ENCODE measurements around the gene GSTA3. TPM values are rescaled to one million over a fixed set of nuclear protein-coding genes. Genes with fewer than 3 reads are reported as not detected.
"Not testable (repeated sequence)": the region's sequence is repeated elsewhere in the genome, so short reads cannot be mapped to it uniquely, and the experiment has no call there.

GSTA3 gene
- total RNA-seq, 2 donors from 2014 or later, result not detected

DNA sequence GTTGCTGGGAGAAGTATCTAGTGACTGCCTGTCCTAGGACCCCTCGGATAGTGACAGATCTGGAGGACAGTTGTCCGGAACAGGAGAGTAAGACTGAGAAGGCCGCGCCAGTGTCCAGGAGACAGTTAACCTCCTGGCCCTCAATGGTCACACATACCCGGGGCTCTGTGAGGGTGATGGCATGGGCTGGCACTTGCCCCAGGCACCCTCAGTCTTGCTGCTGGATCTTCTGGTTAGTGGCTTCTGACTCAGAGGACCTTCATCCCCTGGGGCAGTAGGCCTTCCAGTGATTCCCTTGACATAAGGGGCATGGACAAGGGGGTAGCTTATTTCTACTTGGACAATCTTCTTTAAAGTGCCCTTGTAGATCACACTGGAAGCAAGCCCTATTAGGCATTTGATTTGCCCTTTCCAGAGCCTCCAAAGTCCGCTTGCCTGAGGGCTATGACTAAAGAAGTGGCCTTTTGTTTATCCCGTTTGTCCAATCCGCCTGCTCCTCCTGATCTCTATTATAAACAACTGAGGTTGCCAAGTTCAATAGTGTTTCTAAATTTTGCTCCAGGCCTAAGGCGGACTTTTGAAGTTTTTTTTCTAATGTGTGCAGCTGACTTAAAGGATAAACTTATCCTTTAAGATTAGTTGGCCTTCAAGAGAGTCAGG lies 8.7 kb upstream of the GSTA3 start:
- ATAC-seq; intact Hi-C loops (cut with DNase I); DNase-seq: not testable (repeated sequence)

DNA sequence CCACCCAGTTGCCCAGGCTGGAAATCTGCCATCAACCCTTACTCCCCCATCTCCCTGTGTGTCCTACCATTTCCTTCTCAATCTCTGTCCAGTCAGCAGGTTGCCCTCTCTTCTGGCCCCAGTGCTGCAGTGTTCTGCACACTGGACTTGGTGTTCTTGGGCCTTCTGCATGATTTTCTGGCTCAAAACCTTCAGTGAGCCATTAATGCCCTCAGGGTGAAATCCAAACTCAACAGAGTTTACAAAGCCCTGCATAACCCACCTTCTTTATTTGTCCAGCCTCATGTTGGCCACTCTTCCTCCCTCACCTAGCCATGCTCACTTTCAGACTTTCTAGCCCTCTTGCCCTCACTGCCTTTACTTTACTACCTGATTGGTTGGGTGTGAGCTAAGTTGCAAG lies 5.0 kb upstream of the GSTA3 start:
- no peak for DNase-seq
- intact Hi-C loops (cut with DNase I), result no loop called here
- ATAC-seq, result no peak

DNA sequence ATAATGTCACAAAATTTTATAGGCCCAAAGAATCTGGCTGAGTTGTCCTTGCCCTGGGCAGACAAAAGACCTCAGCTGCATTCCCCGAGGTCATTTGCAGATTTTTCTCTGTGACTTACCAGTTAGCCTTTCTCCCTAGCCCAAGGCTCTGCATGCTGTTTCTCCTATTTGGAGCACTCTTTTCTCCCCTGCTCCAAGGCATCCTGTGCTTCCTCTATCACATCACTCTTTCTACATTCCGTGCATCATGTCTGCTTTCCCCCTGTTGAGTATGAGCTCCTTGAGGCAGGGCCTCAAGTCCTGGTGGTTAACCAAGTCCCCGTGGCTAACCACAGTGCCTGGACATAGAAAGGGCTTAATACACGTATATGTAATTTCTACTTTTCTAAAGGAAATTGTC lies 593 bp upstream of the GSTA3 start:
- ATAC-seq (no peak), DNase-seq (no peak)
- intact Hi-C loops (cut with DNase I), result no loop called here

DNA sequence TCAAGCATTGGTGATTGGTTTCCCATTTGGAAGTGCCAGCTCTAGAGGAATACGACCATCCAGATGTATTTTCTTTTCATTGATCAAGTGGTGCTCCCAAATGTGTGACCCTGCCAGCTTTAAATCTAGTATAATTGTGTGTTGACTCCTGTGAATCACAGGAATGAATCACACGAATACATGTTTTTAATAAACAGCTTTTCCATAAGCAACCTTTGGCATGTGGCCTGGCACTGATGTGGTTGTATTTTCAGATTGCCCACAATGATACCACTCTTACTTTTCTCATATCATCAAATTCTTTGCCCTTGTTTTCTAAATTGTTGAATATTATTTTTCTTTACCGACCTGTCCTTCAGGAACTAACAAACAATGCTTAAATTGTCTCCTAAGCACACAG lies 367 bp downstream of the GSTA3 start:
- ATAC-seq, result no peak
- no peak for DNase-seq
- intact Hi-C loops (cut with DNase I), result no loop called here

DNA sequence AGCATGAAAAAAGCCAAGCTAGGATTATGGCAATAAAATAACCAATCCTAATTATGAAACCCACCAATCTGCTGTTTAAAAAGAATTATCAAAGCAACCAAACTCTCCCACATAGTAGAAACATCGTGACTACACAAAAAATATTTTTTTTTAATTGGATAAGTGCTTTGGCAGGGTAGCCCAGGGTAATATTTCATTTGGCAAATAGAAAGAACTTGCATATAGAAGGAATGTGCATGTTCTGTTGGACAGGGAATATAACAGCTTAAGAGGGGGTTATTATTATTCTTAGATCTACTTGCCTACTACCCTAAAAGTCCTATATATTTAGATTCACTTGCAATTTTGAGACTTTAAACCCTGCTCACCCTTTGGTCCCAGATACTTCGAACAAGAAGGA lies 972 bp downstream of the GSTA3 start:
- intact Hi-C loops (cut with DNase I), result no loop called here
- no peak for ATAC-seq
- DNase-seq, result no peak

DNA sequence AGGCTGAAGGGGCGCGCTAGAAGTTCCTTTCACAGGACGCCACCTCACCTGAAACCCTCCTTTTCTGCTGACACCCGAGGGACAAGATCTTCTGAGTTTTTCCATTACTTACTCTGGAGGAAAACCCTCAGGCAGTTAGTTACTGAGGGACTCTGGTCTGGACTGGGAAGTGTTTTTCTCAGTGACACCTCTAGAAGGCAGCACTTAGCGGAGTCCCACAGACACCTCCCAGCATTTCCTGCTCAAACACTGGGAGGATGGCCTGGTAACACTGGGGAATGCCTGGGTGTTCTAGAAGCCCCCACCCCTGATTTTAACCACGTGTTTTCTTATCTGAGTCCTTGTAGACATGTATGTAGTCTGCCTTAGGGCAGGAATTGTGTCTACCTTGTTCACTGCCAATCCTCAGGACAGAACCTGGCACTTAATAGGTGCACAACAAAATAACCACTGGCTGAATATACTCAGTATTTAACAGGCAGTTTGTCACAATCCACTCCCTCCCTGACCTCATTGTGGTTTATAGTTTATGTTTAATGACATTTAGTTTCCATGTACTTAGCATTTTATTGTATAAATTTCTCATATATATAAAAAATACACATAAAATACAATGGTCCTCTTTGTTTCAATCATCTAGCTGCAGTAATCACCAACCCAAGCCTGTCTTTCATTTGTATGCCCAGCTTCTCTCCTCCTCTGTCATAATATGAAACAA lies 4.8 kb downstream of the GSTA3 start:
- DNase-seq, result no peak
- no peak for ATAC-seq
- intact Hi-C loops (cut with DNase I), result no loop called here

DNA sequence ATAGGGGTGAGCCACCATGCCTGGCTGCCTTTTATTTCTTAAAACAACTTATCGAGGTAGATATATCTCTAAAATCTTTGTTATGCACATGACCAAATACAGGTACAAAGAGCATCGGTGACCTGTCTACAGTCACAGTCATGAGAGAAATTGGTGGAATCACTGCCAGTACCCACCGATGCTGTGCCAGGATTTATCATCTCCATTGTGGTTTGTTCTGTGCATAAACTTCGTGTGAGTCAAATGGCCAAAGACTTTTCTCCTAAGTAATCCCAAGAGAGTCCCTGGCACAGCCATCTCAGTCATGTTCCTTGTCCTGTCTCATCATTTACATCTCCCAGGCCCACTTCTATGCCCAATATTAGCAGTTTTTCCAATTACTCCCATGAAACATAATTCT lies 9.0 kb downstream of the GSTA3 start:
- DNase-seq, result no peak
- no peak for ATAC-seq
- intact Hi-C loops (cut with DNase I), result no loop called here

DNA sequence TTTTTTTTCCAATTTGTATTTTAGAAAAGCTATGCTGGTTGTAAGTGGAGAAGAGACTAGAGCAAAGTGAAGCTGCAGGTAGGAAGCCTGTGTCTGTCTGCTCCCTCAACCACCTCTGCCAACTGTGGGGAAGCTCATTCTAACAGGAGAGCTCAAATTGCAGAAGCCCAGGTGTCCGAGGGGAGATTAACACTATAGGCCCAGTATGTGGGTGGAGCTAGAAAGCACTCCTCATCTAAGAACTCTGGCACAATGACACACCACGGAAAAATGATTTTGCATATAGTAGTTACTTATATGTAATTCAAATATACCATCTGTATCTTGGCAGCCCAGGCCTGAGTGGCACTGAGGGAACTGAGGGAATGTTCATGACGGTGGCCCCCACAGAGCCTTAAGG lies 13.7 kb downstream of the GSTA3 start:
- DNase-seq; intact Hi-C loops (cut with DNase I); ATAC-seq: not testable (repeated sequence)

DNA sequence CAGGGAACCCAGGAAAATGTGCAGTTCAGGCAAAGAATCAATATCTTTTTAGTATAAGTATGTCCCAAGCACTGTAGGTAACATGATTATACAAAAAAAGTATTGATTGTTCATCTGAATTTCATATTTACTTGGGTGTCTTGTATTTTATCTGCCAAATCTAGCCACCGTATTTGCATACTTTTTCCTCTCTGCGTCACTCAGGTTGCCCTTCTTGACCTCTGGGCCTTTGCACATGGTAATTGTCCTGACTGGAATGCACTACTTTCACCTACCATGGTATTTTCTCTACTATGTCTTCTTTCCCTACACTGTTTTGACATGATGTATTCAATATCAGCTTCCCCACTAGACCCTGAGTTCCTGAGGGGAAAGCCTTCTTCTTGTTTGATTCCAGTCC lies 15.2 kb downstream of the GSTA3 start:
- DNase-seq (no peak), ATAC-seq (no peak)
- intact Hi-C loops (cut with DNase I), result no loop called here

DNA sequence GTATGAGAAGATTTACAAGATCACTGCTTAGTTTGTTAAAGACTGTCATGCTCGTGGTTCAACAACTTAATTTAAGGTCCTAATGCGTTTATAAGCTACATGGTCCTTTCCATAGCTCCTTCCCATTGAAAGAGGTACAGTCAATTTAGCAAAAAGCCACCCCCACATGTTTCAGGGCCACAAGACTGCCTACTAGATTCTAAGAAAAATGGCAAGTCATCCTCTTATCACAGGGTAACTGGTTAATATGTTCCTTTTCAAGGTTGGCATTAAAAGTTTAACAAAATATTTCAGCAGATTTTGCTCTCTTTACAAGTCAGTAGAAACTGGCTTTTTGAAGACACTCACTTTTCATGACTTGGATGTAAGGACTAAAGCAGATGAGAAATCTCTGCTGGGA lies 15.7 kb downstream of the GSTA3 start:
- no peak for DNase-seq
- intact Hi-C loops (cut with DNase I), result no loop called here
- ATAC-seq, result no peak

DNA sequence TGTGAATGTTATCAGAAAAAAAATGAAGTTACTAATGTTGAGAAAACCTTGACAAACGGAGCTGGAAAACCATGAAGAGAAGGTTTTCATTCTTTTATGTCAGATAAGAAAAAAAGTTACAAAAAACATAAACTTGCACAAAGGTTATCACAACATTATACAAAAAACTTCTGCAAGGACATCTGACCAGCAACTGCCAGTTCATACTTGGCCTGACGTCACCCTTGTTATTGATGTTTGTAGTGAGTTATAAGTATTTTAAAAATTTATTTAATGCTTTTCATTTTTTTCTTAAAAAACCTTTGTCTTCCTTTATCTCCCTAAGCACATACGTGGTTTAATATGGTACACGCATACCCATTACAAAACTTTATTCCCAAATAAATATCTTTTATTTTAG lies 16.3 kb downstream of the GSTA3 start:
- DNase-seq (no peak), ATAC-seq (no peak)
- intact Hi-C loops (cut with DNase I), result no loop called here

DNA sequence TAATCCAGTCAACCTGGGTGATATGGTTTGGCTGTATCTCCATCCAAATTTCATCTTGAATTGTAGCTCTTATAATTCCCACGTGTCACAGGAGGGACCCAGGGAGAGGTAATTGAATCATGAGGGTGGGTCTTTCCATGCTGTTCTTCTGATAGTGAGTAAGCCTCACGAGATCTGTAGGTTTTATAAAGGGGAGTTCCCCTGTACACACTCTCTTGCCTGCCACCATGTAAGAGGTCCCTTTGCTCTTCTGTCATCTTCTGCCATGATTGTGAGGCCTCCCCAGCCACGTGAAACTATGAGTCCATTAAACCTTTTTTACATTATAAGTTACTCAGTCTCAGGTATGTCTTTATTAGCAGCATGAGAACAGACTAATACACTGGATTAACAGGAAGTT lies 19.5 kb downstream of the GSTA3 start:
- DNase-seq, result no peak
- no peak for ATAC-seq
- intact Hi-C loops (cut with DNase I), result no loop called here

DNA sequence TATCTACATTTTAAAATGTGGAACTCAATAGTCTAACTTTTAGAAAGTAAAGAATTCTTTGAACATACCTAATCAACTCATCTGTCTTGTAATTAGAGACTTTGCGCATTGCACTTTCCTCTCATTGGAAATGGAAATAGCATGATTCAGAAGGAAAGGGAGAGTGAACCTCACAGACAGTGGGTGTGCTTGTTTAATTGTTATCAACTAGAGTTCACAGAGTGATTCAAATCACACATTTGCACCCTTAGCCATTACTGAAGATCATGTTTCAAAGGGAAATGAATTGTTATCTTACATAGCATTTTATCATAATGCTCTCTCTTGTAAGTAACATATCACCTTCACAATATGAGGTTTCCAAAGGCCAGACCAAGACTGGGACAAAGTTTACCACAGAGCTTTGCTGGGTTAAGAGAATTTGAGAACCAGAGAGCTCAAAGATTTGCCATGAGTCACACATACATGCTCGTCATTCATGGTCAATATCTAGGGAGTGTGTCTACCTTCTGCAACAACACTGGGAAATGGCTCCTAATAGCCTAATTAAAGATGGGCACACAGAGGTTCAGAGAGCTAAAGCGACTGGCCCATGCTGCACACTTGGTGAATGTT lies 21.5 kb downstream of the GSTA3 start:
- DNase-seq (no peak), ATAC-seq (no peak)
- intact Hi-C loops (cut with DNase I), result no loop called here

DNA sequence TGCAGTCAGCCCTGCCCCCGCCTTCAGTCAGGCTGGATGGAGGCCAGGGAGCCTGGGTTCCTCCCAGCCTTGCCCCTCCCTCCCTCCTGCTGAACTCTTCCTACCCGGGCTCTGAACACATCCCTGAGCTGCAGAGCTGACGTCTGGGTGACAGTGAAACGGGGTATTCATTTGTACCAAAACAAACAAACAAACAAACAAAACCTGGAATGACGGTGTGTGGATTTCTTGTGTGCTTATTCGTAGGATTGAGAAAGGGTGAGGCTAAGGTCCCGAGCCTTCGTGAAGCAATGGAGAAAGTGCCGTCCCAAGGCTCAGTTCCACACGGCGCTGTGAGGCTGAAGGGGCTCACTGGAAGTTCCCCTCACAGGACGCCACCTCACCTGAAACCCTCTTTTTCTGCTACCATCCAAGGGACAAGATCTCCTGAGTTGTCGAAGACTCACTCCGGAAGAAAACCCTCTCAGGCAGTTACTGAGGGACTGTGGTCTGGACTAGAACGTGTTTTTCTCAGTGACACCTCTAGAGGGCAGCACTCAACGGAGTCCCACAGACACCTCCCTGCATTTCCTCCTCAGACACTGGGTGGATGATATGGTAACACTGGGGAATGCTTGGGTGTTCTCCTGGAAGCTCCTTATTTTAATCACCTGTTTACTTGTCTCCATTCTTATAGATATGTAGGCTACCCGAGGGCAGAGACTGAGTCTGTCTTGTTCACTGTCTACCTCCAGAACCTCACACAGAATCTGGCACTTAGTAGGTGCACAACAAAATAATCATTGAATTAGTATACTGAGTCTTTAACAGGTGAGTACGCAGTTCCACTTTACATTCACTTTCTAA lies 27.3 kb downstream of the GSTA3 start:
- peak; percentile 56 for DNase-seq
- peak; percentile 96 to 99 for ATAC-seq
- intact Hi-C loops (cut with DNase I), result no loop called here

DNA sequence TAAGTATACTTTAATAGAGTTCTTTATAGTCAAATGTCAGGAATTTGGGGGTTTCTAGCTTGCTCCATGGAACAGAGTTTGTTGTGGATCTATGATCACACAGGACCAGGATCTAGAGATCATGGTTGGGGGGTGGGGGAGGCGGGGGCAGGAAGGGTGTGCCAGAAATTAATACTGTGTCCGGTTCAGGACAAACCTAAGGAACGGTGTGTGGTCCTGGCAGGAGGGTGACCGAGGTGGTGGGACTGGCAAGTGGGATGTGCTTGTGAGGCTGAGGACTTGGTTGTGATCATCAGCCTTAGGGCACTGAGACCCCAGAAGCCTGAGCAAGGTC lies 27.9 kb downstream of the GSTA3 start:
- ATAC-seq (peak in 1 of 2 donors; percentile 10), DNase-seq (no peak)
- intact Hi-C loops (cut with DNase I), result no loop called here

DNA sequence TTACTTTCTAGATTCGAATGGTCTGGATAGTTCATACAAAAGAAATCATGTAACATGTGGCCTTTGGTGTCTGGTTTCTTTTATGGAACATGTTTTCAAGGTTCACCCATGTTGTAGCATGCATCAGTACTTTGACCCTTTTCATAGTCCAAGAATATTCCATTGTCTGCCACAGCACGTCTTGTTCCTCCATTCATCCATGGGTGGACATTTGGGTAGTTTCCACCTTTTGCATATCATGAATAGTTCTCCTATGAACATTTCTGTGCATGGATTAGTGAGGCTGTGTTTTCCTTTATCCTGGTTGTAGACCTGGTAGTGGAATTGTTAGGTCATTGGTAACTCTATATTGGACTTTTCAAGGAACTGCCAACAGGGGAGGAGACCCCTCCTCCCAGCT lies 31.7 kb downstream of the GSTA3 start:
- no peak for DNase-seq
- ATAC-seq, result no peak
- intact Hi-C loops (cut with DNase I), result no loop called here

DNA sequence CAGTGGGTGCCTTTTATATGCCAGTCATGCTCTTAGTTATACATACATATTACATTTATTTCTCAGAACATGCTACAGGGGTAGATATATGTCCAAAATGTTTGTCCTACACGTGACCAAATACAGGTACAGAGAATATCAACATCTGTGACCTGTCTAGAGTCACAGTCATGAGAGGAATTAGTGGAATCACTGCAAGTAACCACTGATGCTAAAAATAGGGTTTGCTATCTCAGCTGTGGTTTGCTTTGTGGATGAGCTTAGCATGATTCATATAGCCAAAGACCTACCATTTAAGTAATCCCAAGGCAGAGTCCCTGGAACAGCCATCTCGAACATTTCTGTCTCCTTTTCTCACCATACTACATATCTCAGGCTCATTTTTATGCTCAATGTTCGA lies 32.3 kb downstream of the GSTA3 start:
- DNase-seq, result no peak
- ATAC-seq, result peak in 1 of 2 donors; percentile 37
- intact Hi-C loops (cut with DNase I), result no loop called here

DNA sequence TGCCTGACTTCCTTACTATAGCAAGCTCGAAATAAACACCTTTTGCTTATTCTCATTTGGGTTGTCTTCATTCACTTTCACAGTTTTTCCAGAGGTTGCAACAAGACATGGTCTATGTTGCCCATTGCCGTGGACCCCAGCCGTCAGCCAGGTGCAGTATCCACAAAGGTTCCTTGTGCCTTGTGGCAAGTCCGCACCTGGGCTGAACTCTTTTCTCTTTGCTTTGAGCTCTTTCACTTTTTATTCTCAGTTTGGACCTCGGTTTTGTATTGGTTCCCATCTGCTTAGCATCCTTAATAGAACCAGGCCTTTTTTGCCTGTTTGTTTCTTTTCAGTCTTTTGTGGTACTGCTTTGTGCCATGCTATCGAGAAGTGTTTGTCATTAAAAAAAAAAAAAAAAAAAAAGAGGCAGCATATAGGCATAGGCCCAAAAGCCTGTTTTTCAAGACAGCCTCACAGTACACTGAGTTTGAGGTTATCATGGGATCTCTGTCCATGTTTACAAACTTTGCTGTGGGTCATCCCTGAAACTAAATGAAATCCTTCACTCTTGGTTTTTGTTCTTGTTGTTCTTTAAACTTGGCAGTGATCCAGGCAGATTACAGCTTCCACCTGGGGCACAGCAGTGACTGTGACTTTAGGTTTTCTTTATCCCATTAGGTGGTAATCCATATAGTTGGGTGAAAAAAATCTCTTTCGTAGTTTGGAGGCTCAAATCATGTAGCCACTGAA lies 33.3 kb downstream of the GSTA3 start:
- DNase-seq, result no peak
- intact Hi-C loops (cut with DNase I), result no loop called here
- ATAC-seq, result no peak

DNA sequence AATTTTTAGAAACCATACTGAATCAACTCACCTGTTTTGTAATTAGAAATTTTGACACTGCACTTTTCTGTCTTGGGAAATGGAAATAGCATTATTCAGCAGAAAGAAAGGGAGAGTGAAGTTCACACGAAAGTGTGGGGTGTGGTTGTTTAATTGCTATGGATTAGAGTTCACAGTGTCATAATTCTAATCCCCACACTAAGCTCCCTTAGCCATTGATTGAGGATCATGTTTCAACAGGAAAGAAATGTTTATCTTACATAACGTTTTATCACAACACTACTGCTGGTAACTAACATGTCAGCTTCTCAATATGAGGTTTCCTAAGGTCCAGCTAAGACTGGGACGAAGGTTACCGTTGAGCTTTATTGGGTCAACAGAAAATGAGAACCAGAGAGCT lies 37.5 kb downstream of the GSTA3 start:
- no peak for ATAC-seq
- intact Hi-C loops (cut with DNase I), result no loop called here
- DNase-seq, result no peak

Measured in left cardiac atrium (tissue), 4 donors.